HUES64 (cell line): Measurements from ENCODE around the gene ATAD3B.
"Not testable (repeated sequence)": the region's sequence is repeated elsewhere in the genome, so short reads cannot be mapped to it uniquely, and the experiment has no call there.

Experiments used
- H3K27ac ChIP-seq: 2 replicates; pipeline ENCODE4 v1.7.0; 2013; ENCODE audit warnings: low read depth, low read length, inconsistent platforms
- H3K27me3 ChIP-seq: 2 replicates; pipeline ENCODE4 v1.6.1; 2013; ENCODE audit warnings: mild to moderate bottlenecking, low read length; ENCODE audit not compliant: insufficient read depth
- H3K36me3 ChIP-seq: 2 replicates; pipeline ENCODE4 v1.6.1; 2013; ENCODE audit warnings: mild to moderate bottlenecking, low read length; ENCODE audit not compliant: insufficient read depth
- H3K4me1 ChIP-seq: 2 replicates; pipeline ENCODE4 v1.6.1; 2013; ENCODE audit warnings: mild to moderate bottlenecking, low read length, moderate library complexity; ENCODE audit not compliant: insufficient read depth
- H3K4me3 ChIP-seq: 2 replicates; pipeline ENCODE4 v1.5.1; 2013; ENCODE audit warnings: mild to moderate bottlenecking, low read length, moderate library complexity
- H3K9ac ChIP-seq: 2 replicates; pipeline ENCODE4 v1.6.1; 2013; ENCODE audit warnings: mild to moderate bottlenecking, low read depth, low read length
- H3K9me3 ChIP-seq: 2 replicates; pipeline ENCODE4 v1.6.1; 2013; ENCODE audit warnings: low read depth, low read length; ENCODE audit not compliant: insufficient read depth
- WGBS: fragments of 150-250, 120-280 bp; methylation state at CpG from one replicate; pipeline ENCODE4 v1.1.7; 2013; ENCODE audit warnings: missing lambda C conversion rate; 5-methylcytosine and 5-hydroxymethylcytosine counted together

ATAD3B gene

DNA sequence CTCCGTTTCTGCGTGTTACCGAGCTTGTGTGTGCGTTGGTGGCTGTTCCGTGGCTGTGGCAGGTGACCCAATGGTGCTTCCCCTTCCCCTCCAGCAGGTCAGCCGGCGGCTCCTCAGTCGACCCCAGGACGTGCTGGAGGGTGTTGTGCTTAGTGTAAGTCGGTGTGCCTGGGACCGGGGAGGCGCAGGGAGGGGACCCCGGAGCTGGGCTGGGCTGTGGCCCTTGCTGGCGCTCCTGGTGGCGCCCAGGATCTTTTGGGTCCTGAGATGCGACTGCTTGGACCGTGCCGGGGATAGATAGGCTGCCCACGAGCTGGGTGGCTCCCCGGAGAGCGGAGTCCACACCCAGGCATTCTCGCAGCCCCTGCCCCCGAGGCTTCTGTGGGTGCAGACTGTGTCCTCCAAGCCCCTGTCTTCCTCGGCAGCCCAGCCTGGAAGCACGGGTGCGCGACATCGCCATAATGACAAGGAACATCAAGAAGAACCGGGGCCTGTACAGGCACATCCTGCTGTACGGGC lies 16.1 kb upstream of the ATAD3B start:
- H3K4me1 ChIP-seq, result no peaks in the 10 kb centered on the region
- no peak overlapping the region for H3K4me3 ChIP-seq
- H3K36me3 ChIP-seq, result no peaks in the 10 kb centered on the region
- no peaks in the 10 kb centered on the region for H3K27me3 ChIP-seq
- H3K9ac ChIP-seq, result no peak overlapping the region
- no peaks in the 10 kb centered on the region for H3K9me3 ChIP-seq
- H3K27ac ChIP-seq, result no peak overlapping the region
- WGBS, result 92% methylated on average over 30 of the region's 30 CpGs

DNA sequence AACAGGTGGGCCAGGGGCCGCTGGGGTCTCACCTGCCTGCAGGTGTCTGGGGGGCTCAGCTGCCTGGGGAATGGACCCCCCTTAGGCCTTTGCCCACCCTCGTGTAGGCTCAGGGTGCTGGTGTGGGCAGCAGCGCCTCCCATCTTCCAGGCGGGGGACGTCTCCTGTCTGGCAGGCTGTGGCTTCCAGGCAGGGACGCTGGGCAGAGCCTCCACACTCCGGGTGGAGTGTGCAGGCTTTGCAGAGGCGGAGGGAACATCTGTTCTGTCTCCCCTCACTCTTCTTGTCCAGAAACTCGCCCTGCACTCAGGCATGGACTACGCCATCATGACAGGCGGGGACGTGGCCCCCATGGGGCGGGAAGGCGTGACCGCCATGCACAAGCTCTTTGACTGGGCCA lies 15.6 kb upstream of the ATAD3B start:
- H3K9ac ChIP-seq, H3K27me3 ChIP-seq, H3K4me1 ChIP-seq, H3K27ac ChIP-seq, H3K9me3 ChIP-seq, H3K4me3 ChIP-seq, H3K36me3 ChIP-seq: not testable (repeated sequence)
- WGBS, result 88% methylated on average over 1 of the region's 15 CpGs

DNA sequence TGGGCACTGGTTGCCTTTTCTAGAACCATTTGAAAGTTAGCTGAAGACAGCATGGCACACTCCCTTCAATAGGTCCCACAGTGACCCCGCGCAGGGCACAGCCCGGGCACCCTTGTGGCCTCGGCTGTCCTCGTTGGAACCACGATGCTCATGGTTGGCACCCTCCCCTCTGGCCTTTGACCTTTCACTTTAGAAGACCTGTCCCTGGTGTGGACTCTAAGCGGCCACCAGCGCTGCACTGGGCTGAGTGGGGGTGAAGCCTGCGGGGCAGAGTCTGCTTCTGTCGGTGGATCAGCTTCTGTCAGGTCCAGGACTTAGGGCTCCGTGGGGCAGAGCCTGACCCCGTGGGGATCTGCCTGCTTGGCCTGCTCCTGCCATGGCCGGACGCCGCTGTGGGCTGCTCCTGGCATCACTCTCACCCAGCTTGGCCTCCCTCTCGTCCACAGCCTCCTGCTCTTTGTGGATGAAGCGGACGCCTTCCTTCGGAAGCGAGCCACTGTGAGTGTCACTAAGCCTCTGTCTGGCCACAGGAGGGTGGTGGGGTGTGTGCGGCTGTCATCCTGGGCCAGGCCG lies 14.8 kb upstream of the ATAD3B start:
- H3K27ac ChIP-seq, H3K27me3 ChIP-seq, H3K4me1 ChIP-seq, H3K4me3 ChIP-seq, H3K36me3 ChIP-seq, H3K9me3 ChIP-seq, H3K9ac ChIP-seq: not testable (repeated sequence)
- 96% methylated on average over 17 of the region's 22 CpGs for WGBS

DNA sequence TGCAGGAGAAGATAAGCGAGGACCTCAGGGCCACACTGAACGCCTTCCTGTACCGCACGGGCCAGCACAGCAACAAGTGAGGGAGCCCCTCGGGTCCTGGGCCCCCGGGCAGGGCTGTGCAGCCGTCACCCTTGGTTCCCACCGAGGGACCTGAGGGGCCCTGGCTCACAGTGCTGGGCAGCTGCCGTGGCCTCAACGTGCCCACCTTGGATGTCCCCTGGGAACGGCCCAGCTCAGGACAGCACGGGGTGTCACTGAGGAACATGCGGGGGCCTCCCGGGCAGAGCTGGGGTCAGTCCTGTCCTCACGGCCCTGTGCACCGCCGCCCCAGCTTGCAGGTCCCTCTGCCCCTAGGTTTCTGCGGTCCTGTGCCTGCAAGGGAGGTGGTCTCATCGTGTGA lies 12.4 kb upstream of the ATAD3B start:
- 96% methylated on average over 15 of the region's 19 CpGs for WGBS
- H3K27me3 ChIP-seq, H3K9ac ChIP-seq, H3K9me3 ChIP-seq, H3K27ac ChIP-seq, H3K4me1 ChIP-seq, H3K36me3 ChIP-seq, H3K4me3 ChIP-seq: not testable (repeated sequence)

DNA sequence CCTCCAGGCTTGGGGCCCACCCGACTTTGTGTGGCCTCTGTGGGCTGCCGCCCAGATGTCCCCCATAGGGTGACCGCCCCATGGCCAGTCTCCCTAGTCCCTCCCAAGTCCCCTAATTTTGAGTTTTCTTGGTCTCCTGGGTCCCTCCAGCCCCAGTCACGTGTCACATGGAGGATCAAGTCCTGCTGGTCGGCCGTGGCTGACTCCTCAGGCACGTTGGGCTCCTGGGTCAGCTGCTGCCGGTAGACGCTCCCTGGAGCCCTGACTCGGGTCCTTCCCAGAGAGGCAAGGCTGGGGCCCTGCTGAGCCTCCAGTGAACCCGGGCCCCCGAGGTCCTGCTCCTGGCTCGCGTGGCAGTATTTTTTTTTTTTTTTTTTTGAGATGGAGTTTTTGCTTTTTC lies 11.9 kb upstream of the ATAD3B start:
- H3K9ac ChIP-seq, H3K36me3 ChIP-seq, H3K27me3 ChIP-seq, H3K4me3 ChIP-seq, H3K27ac ChIP-seq, H3K9me3 ChIP-seq, H3K4me1 ChIP-seq: not testable (repeated sequence)
- 92% methylated on average over 14 of the region's 14 CpGs for WGBS

DNA sequence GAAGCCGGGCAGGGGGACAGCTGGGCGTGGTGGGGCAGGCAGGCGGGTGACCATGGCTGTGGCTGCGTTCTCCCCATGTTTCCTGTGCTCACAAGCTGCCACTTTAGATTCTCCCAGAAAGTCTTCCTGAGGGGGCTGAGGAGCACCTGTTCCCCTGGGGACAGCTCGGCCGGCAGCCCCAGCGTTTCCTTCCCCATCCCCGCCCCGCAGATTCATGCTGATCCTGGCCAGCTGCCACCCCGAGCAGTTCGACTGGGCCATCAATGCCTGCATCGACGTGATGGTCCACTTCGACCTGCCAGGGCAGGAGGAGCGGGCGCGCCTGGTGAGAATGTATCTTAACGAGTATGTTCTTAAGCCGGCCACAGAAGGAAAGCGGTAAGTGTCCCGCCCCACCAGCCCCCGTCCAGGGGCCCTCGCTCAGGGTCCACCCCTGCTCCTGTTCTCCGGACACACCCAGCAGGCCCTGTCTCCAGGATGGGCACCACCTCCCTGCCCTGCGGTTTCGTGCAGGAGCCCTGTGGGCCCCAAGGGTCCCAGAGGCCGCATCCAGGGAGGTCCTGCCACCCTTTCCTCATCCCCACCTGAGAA lies 10.9 kb upstream of the ATAD3B start:
- no peaks in the 10 kb centered on the region for H3K36me3 ChIP-seq
- 0 out of 2 replicates have a peak, but pooled peaks cover 3% of the 10 kb centered on the region for H3K9me3 ChIP-seq
- no peak overlapping the region for H3K9ac ChIP-seq
- H3K4me3 ChIP-seq, result no peak overlapping the region
- WGBS, result 92% methylated on average over 27 of the region's 27 CpGs
- no peak overlapping the region for H3K27ac ChIP-seq
- H3K27me3 ChIP-seq, result no peaks in the 10 kb centered on the region
- H3K4me1 ChIP-seq, result no peaks in the 10 kb centered on the region

DNA sequence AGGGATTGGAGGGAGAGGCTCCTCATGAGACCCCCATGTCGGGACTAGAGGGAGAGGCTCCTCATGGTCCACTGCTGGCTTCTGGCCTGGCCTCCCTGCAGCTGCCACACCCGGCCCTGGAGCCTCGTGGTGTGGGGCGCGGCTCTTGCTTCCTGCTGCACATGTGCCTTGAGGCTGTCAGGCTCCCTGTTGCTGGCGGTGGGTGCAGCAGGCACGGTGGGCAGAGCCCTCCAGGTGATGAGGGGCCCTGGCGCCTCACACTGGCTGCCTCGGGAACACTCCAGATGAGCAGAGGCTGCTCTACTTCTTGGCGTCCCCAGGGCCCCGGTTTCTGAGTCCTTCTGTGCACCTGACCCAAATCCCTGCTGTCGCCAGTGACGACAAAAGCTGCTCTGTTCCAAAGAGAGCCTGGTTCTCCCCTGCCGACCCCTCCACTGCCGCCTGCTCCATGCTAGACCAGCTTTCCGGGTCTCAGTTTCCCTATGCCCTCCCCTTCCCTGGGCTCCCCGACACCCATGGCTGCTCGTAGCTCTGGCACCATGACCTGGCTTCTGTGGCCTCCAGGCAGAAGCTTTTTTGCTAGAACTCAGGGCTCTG lies 9.7 kb upstream of the ATAD3B start:
- H3K4me3 ChIP-seq, result no peak overlapping the region
- H3K4me1 ChIP-seq, result no peaks in the 10 kb centered on the region
- H3K36me3 ChIP-seq, result no peaks in the 10 kb centered on the region
- 88% methylated on average over 18 of the region's 18 CpGs for WGBS
- no peak overlapping the region for H3K27ac ChIP-seq
- no peaks in the 10 kb centered on the region for H3K27me3 ChIP-seq
- 0 out of 2 replicates have a peak, but pooled peaks cover 3% of the 10 kb centered on the region for H3K9me3 ChIP-seq
- H3K9ac ChIP-seq, result no peak overlapping the region

DNA sequence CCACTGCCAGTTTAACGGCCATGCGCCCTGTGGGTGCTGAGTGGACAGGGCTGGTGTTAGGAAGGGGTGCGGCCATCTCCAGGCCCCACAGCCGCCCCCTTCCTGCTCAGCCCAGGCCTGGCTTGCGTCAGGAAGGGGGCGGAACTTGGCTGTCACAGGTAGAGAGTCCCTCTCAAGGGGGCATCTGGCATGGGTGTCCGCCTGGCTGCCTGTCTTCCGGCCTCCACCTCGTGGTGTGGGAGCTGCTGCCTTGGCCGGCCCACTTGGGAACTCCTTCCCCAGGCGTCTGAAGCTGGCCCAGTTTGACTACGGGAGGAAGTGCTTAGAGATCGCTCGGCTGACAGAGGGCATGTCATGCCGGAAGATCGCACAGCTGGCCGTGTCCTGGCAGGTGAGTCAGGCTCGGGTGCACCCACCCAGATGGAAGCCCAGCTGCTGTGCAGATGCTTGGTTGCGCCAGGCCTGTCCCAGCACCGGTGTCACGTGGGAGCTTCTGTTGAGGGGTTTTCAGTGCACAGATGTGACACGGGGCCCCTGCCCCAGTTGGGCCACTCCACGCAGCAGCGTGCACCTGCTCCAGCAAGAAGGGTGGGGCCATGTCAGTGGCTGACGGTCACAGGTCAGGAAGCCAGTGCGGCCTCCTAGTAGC lies 9.1 kb upstream of the ATAD3B start:
- Histone ChIP-seq H3K9me3 (0 out of 2 replicates have a peak, but pooled peaks cover 3% of the 10 kb centered on the region), H3K4me3 (no peak overlapping the region), H3K9ac (no peak overlapping the region), H3K27ac (no peak overlapping the region), H3K36me3 (no peaks in the 10 kb centered on the region), H3K4me1 (no peaks in the 10 kb centered on the region), H3K27me3 (no peaks in the 10 kb centered on the region)
- 88% methylated on average over 26 of the region's 26 CpGs for WGBS

DNA sequence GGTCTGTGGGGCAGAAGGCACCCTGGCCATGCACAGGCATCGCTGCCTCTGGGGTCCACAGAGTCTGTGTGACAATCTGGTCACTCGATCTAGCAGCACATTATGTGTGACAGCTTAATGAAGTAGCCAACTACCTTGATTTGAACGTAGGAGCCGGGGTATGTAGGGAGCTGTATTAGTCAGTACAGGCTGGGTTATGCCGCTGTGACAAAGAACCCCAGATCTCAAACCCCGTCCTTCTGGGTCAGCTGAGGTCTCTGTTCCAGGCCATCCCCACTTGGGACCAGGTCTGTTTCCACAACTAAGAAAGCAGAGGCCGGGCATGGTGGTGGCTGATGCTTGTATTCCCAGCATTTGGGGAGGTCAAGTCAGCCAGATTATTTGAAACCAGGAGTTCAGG lies 8.3 kb upstream of the ATAD3B start:
- Histone ChIP-seq H3K9me3 (0 out of 2 replicates have a peak, but pooled peaks cover 3% of the 10 kb centered on the region), H3K36me3 (no peaks in the 10 kb centered on the region), H3K27ac (no peak overlapping the region), H3K4me3 (no peak overlapping the region), H3K9ac (no peak overlapping the region), H3K27me3 (no peaks in the 10 kb centered on the region), H3K4me1 (no peaks in the 10 kb centered on the region)
- WGBS, result 88% methylated on average over 7 of the region's 7 CpGs

DNA sequence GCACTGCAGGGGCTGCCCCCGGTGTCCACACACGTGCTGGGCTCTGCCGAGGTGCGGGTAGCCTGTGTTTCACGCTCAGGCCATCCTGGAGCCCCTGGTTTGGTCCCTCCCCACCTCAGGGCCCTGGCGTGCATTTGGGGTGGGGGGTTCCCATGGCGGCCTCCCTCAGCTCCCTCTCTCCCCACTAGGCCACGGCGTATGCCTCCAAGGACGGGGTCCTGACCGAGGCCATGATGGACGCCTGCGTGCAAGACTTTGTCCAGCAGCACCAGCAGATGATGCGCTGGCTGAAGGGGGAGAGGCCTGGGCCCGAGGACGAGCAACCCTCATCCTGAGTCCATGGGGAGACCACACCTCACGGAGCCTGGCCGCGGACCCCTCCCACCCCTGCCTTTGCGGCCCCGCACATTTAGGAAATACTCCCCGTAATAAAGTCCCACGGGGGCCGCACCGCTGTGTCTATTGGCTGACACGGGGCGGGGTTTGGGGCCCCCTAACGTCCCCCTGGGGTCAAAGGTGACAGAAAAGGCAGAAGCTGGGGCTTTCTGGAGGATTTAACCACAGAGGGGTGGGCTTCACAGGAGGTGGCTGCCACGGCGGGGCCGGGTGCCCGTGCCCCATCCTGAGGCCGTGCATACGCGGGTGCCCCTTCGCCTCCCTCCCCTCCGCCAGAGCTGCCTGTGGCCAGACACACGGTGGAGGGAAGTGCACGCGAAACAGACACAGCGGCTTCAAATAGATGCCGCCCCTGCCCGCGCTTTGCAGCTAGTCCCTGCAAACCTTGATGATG lies 3.2 kb upstream of the ATAD3B start:
- H3K4me1 ChIP-seq, H3K27ac ChIP-seq, H3K36me3 ChIP-seq, H3K4me3 ChIP-seq, H3K27me3 ChIP-seq, H3K9me3 ChIP-seq, H3K9ac ChIP-seq: not testable (repeated sequence)
- WGBS, result 91% methylated on average over 33 of the region's 44 CpGs
